K562 treated with DMSO at 1 percent for 24 hours (cell line): Measurements from ENCODE around the gene DUS1L. TPM values are rescaled to one million over a fixed set of nuclear protein-coding genes. Genes with fewer than 3 reads are reported as not detected.

Experiments used
- total RNA-seq: library from RNA; unstranded; fragments of 300-600 nt; gene quantifications from 2 replicates; pipeline ENCODE4 v1.2.3, GENCODE V29; 2022; ENCODE audit warnings: low read depth; ENCODE audit not compliant: insufficient read depth

Gene DUS1L
- 220 and 240 TPM in 2 replicates for total RNA-seq

GRCh38 chr17:82065638-82066303, at the start of gene DUS1L:
TSS of gene DUS1L (minus strand) at chr17:82065804. CDS start at chr17:82065059, 745 bp downstream.

GRCh38 chr17:82098169-82098938, 32.8 kb upstream of the DUS1L start, which contains the start of gene FASN:
TSS of gene FASN (minus strand) at chr17:82098236. CDS start at chr17:82096445, 1,791 bp downstream.

GRCh38 chr17:82051776-82052637, 13.6 kb downstream of the DUS1L start, which contains the start of the genes GPS1 and RFNG:
TSS of gene GPS1 (plus strand) at chr17:82051898. CDS start at chr17:82051932, 34 bp downstream.
TSS of gene RFNG (minus strand) at chr17:82051811. CDS start at chr17:82051766, 45 bp downstream.

GRCh38 chr17:82037092-82037888, 28.3 kb downstream of the DUS1L start, which contains the start of gene DCXR:
TSS of gene DCXR (minus strand) at chr17:82037697. CDS start at chr17:82037682, 15 bp downstream.

GRCh38 chr17:82031303-82031884, 34.2 kb downstream of the DUS1L start, which contains the start of gene RAC3:
TSS of gene RAC3 (plus strand) at chr17:82031678. CDS start at chr17:82031762, 84 bp downstream.

GRCh38 chr17:82022981-82023446, 42.6 kb downstream of the DUS1L start, which contains the start of gene LRRC45:
TSS of gene LRRC45 (plus strand) at chr17:82023305. CDS start at chr17:82023644, 339 bp downstream.

GRCh38 chr17:82022310-82022980, 43.2 kb downstream of the DUS1L start, which contains the start of gene CENPX:
TSS of gene CENPX (minus strand) at chr17:82022878. CDS start at chr17:82022861, 17 bp downstream.

Other genes with a start within 250 kb of the DUS1L start
- 252 and 259 TPM in 2 replicates for gene MCRIP1, start 232.5 kb downstream of the DUS1L start, total RNA-seq
- 1.0 TPM in 1 of 2 replicates, not detected in the other for gene PPP1R27, start 230.8 kb downstream of the DUS1L start, total RNA-seq
- 656 and 712 TPM in 2 replicates for gene P4HB, start 205.3 kb downstream of the DUS1L start, total RNA-seq
- gene ARHGDIA, start 194.5 kb downstream of the DUS1L start, total RNA-seq, result 324 and 357 TPM in 2 replicates
- 140 and 157 TPM in 2 replicates for gene ALYREF, start 174.2 kb downstream of the DUS1L start, total RNA-seq
- gene ANAPC11, start 174.1 kb downstream of the DUS1L start, total RNA-seq, result 618 and 662 TPM in 2 replicates
- 3.9 and 5.7 TPM in 2 replicates for gene NPB, start 163.6 kb downstream of the DUS1L start, total RNA-seq
- gene PCYT2, start 154.4 kb downstream of the DUS1L start, total RNA-seq, result 51.5 and 62.4 TPM in 2 replicates
- gene SIRT7, start 147.6 kb downstream of the DUS1L start, total RNA-seq, result 49.3 and 56.8 TPM in 2 replicates
- gene MAFG, start 138.1 kb downstream of the DUS1L start, total RNA-seq, result 57.8 and 60.4 TPM in 2 replicates
- gene PYCR1, start 128.5 kb downstream of the DUS1L start, total RNA-seq, result 194 and 235 TPM in 2 replicates
- gene MYADML2, start 118.6 kb downstream of the DUS1L start, total RNA-seq, result not detected in 2 replicates
- 6.4 and 9.9 TPM in 2 replicates for gene NOTUM, start 104.6 kb downstream of the DUS1L start, total RNA-seq
- gene ASPSCR1, start 88.2 kb downstream of the DUS1L start, total RNA-seq, result 43.2 and 43.6 TPM in 2 replicates
- gene CENPX, start 42.9 kb downstream of the DUS1L start, total RNA-seq, result 146 and 169 TPM in 2 replicates
- gene LRRC45, start 42.5 kb downstream of the DUS1L start, total RNA-seq, result 14.3 and 16.2 TPM in 2 replicates
- 64.4 and 76.8 TPM in 2 replicates for gene RAC3, start 34.1 kb downstream of the DUS1L start, total RNA-seq
- 391 and 415 TPM in 2 replicates for gene DCXR, start 28.1 kb downstream of the DUS1L start, total RNA-seq
- gene RFNG, start 14.0 kb downstream of the DUS1L start, total RNA-seq, result 33.5 and 41.3 TPM in 2 replicates
- gene GPS1, start 13.9 kb downstream of the DUS1L start, total RNA-seq, result 156 and 180 TPM in 2 replicates
- gene FASN, start 32.4 kb upstream of the DUS1L start, total RNA-seq, result 161 and 174 TPM in 2 replicates
- 13.4 and 16.2 TPM in 2 replicates for gene CCDC57, start 147.0 kb upstream of the DUS1L start, total RNA-seq
- gene SLC16A3, start 163.2 kb upstream of the DUS1L start, total RNA-seq, result 3.5 and 5.1 TPM in 2 replicates
- gene CSNK1D, start 207.9 kb upstream of the DUS1L start, total RNA-seq, result 165 and 173 TPM in 2 replicates